GM18511 (cell line): ENCODE results near the gene CKB.

ENCODE experiments used
- ATAC-seq: cut with Tn5 transposase; IDR thresholded peaks from one replicate; pipeline ENCODE4 v1.9.1; 2021; ENCODE audit warnings: mild to moderate bottlenecking, moderate library complexity; ENCODE audit not compliant: unreplicated experiment

Gene CKB

GRCh38 chr14:103522649-103523574 is at the start of gene CKB:
CKB (minus strand) TSS chr14:103522830; CDS start chr14:103522493, 337 bp downstream.
- no peak for ATAC-seq

- ATAC-seq = no peak
Observed at GRCh38 chr14:103569408-103569807, 46.8 kb upstream of the CKB start.

DNA sequence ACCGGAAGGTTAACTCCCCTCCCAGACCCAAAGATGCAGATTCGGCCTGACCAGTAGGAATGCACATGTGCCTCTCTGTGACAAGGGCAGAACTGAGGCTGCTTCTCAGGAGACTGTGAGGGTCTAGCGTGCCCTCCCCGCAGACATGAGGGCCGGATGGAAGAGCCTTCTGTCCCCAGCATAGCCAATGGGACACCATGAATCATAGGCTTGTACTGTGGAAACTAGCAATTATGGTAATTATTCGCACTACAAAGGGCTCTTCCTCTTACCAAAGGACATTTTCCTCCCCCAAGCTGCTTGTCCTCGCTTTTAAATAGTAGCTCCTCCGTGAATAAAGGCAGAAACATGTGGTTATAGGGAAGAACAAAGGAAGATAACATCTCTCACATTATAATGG is 46.3 kb upstream of the CKB start:
- no peak for ATAC-seq

DNA sequence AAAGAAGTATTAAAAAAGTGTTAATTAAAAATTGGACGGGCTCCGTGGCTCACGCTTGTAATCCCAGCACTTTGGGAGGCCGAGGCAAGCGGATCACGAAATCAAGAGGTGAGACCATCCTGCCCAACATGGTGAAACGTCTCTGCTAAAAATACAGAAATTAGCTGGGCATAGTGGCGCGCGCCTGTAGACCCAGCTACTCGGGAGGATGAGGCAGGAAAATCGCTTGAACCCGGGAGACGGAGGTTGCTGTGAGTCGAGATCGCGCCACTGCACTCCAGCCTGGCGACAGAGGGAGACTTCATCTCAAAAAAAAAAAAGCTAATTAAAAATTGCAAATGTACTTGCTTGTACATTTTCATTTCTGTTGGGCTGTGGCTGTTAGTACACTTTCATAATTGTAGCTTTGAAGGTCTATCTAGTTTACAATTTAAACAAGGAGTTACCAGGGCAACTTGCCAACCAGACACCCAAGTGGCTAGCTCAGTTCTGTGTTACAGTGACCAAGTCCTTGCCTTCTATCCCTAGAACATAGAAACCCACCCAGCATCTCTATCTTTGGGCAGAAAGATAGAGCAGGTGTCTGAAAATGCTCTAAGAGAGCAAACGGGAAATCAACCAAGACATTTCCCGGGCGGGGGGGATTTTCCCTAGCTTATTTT is 41.3 kb upstream of the CKB start:
- no peak for ATAC-seq

DNA sequence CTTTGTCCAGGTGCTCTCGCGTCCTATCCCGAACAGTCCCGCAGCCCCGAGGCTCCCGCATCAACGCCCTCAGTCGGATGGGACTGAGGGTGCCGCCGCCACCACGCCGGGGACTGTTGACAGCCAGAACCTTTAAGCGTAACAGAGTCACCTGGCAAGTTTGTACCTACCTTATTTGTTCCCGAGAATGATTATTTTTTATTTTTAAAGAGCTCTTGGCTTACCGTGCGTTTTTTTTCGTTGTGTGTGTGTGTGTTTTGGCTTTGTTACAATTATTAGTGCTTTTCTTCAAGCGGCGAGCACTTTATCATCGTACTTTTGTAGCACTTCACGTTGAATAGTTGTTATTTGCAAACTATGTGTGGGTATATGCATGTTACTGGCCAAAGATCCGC is 40.6 kb upstream of the CKB start:
- ATAC-seq = no peak

DNA sequence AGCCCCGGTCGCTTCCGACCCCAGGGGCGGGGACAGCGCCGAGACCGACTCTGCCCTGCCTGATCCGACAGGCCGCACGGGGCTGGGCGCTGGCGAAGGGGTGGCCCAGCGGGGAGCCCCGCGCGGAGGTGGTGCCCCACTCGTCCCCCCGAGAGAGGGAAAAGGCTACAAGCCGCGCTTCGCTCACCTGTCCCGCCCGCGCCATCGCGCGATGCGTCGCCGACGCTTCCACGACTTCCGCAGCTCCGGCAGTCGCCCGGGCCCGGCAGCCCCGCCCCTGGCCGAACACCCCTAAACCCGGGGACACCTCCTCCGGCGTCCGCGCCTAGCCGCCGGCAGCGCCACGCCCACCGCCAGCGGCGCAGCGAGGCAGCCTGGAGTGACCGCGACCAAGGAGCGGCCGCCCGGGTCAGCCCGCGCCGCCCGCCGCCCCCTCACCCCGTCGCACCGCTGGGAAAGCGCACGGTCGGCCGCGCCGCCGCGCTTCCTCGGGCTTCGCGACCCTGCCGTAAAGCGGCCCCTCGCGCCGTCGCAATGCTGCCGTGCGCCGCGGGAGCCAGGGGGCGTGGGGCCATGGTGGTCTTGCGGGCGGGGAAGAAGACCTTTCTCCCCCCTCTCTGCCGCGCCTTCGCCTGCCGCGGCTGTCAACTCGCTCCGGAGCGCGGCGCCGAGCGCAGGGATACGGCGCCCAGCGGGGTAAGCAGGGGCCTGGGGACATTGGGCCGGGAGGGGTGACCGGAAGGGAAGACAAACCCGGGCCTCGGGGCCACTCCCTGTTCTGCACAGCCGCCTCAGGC is 40.0 kb upstream of the CKB start, which contains the start of the genes BAG5 and COA8:
BAG5 (minus strand) TSS at position 229 of the 797 bp plus-strand sequence. CDS start 1,493 bp downstream, outside the sequence.
COA8 (plus strand) TSS at position 532 of the 797 bp plus-strand sequence; CDS start at position 574, 42 bp downstream.
- peak; percentile 79 for ATAC-seq

- ATAC-seq = peak; percentile 31
Observed at GRCh38 chr14:103562179-103562428, 39.5 kb upstream of the CKB start.

DNA sequence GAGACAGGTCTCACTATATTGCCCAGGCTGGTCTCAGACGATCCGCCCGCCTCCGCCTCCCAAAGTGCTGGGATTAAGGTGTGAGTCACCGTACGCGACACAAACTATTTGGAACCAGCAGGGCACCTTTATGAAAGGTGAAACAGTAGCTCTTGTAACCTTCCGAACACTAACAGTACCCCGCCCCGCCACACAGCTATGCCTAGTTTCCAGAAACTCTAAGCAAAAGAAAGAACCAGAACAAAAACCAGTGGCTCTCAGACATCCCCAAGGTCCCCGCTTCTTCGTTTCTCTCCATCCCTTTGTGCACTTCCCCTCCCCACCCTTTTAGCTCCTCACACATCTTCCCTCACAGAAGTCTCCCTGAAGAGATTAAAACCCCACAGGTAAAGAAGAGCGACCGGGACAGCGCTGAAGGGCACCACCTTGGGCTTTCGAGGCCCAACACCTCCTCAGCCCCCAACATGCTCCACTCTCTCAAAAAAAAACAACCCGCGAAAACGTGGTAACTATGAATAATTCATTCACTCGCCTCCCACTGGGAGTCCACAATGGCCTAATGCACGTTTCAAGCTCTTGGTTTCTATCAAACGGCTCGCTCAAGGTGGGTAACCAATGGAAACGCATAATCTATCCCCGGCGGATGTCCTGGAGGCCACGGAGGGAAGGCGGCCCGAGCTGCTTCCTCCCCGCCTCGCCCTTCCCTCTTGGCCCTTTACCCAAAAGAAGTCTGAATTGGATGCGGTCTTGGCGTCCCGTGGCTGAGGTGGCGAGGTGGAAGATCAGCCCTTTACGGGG is 39.0 kb upstream of the CKB start:
- ATAC-seq = peak; percentile 32

DNA sequence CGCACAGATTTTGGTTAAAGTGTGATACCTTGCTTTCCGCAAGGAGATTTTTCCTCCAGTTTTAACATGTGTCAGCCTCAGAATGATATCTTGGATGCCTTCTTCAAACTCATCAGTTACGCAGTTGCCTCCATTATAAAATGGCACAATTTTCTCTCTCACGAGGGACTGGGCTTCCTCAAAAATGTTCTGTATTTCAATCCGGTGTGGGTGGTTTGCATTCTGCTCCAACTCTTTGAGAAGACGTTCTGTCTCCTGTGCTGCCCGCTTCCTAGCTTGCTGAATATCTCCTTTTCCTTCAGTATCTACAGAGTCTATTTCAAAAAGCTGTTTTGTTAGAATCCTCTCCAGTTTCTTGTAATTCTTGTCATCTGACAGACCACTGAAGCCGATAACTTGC is 38.1 kb upstream of the CKB start:
- no peak for ATAC-seq

DNA sequence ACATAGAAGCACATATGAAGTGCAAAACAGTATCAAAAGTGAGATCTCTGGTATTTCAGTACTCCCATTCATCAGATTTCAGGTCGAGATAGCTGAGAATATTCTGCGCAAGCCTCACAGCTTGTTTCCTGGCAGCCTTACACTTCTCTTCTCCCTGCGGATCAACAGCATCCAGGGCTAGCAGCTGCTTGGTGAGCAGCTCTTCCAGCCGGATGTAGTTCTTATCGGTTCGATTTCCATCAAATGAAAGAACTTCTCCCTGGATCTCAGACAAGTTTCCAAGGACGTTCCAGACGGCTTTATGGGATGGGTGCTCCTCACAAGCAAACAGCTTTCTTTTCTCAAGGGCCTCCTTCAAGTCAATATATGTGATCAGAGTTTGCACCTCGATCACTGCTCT is 37.1 kb upstream of the CKB start:
- ATAC-seq = no peak

DNA sequence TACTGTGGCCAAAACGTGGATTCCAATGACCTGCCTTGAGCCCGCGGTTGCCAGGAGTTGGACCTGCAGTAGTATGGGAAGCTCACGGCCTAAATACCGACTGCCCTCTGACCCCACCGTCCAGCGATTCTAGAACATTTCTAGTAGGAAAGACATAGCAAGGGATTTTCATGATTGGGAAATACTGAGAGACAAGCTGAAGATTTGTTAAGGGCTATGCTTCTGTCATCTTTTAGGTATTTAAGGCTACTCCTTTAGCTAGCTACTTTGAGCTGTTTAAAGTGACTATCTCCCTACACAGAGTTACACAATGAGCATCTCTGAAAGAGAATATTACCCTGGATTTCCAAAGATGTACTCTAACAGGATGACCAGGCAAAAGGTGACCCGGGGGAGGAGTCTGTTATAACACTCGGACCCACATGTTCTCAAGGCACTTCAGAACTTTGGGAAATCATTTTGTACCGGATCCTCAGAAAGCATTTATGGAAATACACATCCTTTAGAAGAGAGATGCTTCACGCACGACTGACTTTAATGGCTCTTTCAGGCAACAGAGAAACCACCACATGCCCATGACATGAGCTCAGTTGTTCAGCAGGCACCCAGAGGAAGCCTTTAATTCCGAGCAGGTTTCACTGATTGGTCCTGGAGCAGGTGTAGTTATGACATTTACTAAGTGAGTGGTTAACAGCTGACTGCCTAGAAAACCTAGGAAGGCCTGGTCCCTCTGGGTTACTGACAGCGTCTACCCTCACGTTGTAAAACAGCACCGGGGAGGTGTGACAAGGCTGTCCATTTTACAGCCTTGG is 35.6 kb upstream of the CKB start:
- ATAC-seq = no peak

DNA sequence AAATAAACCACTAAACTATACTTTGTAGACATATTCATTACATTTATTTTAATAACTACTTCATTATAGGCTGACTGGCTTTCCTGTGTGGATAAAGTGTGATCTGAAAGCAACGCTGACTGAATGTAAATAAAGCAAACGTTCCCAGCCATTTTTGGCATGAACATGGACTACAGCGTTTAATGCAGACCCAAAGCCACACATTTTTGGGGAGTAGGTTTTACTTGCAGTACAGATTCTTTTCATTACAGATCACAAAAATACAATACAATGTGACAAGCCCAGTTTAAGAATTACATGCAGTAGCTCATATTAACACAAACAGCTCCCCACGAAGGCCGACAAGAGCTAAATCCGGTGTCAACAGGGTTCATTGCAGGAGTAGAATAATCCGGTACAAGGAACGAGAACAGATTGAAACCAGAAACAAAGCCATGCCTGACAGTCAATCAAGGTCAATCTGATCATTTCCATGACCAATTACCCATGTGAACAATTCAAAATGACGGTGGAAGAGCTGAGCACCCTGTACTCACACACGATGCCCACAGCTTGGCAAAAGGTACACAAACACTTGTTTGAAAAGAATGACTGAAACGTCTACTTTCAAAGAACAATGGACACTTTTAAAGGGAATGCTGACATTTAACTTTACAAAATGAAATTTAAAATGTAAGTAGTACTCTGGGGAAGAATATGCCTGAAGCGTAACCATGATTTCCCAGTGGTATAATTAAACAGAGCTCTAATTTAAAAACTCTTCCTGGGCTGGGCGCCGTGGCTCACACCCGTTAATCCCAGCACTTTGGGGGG is 34.5 kb upstream of the CKB start:
- ATAC-seq = no peak

- ATAC-seq = no peak
Observed at GRCh38 chr14:103555559-103556337, 33.1 kb upstream of the CKB start.

- ATAC-seq = no peak
Observed at GRCh38 chr14:103552846-103553210, 30.2 kb upstream of the CKB start.

- no peak for ATAC-seq
Observed at GRCh38 chr14:103552011-103552845, 29.6 kb upstream of the CKB start.

DNA sequence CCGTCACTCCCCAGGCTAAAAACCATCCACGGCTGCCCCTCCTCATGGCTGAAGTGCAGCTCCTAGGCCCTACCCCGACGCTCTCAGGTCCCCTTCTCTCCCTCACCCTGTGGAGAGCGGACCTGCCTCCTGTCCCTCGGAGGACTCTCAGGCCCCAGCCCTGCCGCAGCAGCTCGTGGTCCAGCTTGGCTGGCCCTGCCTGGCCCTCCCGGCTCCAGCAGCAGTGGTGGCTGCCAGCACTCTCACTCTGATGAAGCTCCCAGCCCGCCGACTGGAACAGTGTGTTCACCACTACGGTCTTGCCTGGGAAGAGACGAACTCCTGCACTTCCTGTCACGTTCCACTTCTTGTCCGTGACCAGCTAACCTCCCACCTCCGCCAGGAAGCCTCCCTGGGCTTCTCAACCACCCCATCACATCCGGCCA is 28.7 kb upstream of the CKB start:
- ATAC-seq = no peak
